ENCODE results near the gene ACADVL.
"Not testable (repeated sequence)": the region's sequence is repeated elsewhere in the genome, so short reads cannot be mapped to it uniquely, and the experiment has no call there.

- TF ChIP-seq CTCF (IDR thresholded peaks at IDR 0.05 in 8 of 11, conservative IDR thresholded peaks at IDR 0.05 in 3 of 11); POLR2A (IDR thresholded peaks at IDR 0.05); POLR2AphosphoS5 (IDR thresholded peaks at IDR 0.05): not testable (repeated sequence)
Observed at GRCh38 chr17:7182101-7182500, 37.6 kb upstream of the ACADVL start.
